Activated CD8-positive, alpha-beta T cell treated with anti-CD3 and anti-CD28 coated beads for 36 hours (primary cell): ENCODE measurements around the gene SHTN1. TPM values are rescaled to one million over a fixed set of nuclear protein-coding genes. Genes with fewer than 3 reads are reported as not detected.

ENCODE experiments used
- ATAC-seq: fragments of 200-7000 bp; cut with Tn5 transposase; one replicate; pipeline ENCODE4 v1.10.0; 2021; ENCODE audit warnings: mild to moderate bottlenecking, moderate library complexity
- CTCF ChIA-PET: fragments of 350-600 bp; sonication (Branson Sonifier 250); formaldehyde crosslinking; loops from one replicate; lab custom pipeline; 2021; ENCODE audit warnings: antibody characterized with exemption; lab: Charles Lee
- POLR2A ChIA-PET: fragments of 350-600 bp; sonication (Branson Sonifier 250); formaldehyde crosslinking; loops from one replicate; lab custom pipeline; 2021; ENCODE audit warnings: antibody characterized with exemption; lab: Charles Lee
- DNase-seq: peaks from one replicate; pipeline ENCODE4 v3.0.0-alpha.2; 2020
- H3K27ac Mint-ChIP-seq: one replicate; pipeline ENCODE4 v1.8.0; 2021; ENCODE audit warnings: mild to moderate bottlenecking, mixed read lengths
- H3K27me3 Mint-ChIP-seq: one replicate; pipeline ENCODE4 v1.8.0; 2021; ENCODE audit warnings: mixed read lengths
- H3K36me3 Mint-ChIP-seq: one replicate; pipeline ENCODE4 v1.8.0; 2021; ENCODE audit warnings: low read depth, mixed read lengths
- H3K4me1 Mint-ChIP-seq: one replicate; pipeline ENCODE4 v1.8.0; 2021; ENCODE audit warnings: low read depth, mixed read lengths
- H3K4me3 Mint-ChIP-seq: one replicate; pipeline ENCODE4 v1.8.0; 2021; ENCODE audit warnings: mild to moderate bottlenecking, moderate library complexity, mixed read lengths
- H3K9me3 Mint-ChIP-seq: one replicate; pipeline ENCODE4 v1.8.0; 2021; ENCODE audit warnings: mixed read lengths
- intact Hi-C: fragments of 100-400 bp; cut with micrococcal nuclease; formaldehyde crosslinking; loops from one replicate; pipeline ENCODE4 v1.10.0; 2022
- total RNA-seq, 2 experiments: library from RNA; stranded (reverse); gene quantifications; one replicate each; pipeline ENCODE4 v1.2.3, GENCODE V29; 2021
- TF ChIP-seq, protein P1 (sequence below): fragments of 200-600 bp; IDR thresholded peaks from one replicate; pipeline ENCODE4 v1.8.0; 2022; ENCODE audit warnings: antibody characterized with exemption, mild to moderate bottlenecking

The SHTN1 gene
- total RNA-seq, 2 experiments from 2014 or later: not detected

DNA sequence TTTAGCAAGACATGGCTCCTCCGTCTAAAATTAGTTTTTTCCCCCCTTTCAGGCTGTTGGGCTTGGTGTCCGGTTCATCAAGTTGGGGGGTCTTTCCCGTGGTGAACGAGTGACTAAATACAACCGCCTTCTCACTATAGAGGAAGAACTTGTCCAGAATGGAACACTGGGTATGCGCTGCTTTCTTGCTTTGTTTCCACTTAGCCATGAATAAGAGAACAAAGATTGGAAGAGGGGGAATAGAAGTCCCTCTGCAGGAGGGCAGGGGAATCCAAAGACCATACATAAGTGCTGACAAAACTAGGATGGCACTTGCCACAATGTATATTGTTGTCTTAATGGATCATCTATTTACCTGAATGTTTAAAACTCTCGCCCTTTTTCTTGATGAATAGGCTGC lies 125.2 kb downstream of the SHTN1 start:
- ChIA-PET POLR2A (no interaction called here), CTCF (no interaction called here)
- Mint-ChIP-seq H3K4me3 (no peak overlapping the region), H3K4me1 (no peaks in the 10 kb centered on the region), H3K36me3 (no peaks in the 10 kb centered on the region), H3K27ac (no peak overlapping the region), H3K9me3 (no peaks in the 10 kb centered on the region), H3K27me3 (peaks cover 7% of the 10 kb centered on the region)
- intact Hi-C loops: no loop called here
- no peak for ATAC-seq
- TF ChIP-seq, protein P1, sequence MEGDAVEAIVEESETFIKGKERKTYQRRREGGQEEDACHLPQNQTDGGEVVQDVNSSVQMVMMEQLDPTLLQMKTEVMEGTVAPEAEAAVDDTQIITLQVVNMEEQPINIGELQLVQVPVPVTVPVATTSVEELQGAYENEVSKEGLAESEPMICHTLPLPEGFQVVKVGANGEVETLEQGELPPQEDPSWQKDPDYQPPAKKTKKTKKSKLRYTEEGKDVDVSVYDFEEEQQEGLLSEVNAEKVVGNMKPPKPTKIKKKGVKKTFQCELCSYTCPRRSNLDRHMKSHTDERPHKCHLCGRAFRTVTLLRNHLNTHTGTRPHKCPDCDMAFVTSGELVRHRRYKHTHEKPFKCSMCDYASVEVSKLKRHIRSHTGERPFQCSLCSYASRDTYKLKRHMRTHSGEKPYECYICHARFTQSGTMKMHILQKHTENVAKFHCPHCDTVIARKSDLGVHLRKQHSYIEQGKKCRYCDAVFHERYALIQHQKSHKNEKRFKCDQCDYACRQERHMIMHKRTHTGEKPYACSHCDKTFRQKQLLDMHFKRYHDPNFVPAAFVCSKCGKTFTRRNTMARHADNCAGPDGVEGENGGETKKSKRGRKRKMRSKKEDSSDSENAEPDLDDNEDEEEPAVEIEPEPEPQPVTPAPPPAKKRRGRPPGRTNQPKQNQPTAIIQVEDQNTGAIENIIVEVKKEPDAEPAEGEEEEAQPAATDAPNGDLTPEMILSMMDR: no peak
- no peak for DNase-seq

DNA sequence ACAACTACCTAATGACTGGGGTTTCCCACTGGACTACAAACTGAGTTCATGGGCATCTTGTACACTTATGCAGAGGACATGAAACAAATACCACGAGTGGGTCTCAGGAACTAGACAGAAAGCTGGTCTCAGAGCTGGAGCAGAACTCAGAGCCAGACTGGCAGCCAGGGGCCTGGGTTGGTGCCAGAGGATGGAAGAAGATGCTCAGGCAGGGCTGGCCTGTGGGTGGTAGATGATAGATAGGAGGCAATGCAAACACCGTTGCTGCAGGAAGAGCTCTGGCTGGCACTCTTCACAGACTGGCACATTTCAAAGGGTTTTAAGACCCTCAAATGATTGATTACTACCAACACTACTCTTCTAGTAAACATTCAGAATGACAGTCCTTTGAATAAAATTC lies 126.9 kb downstream of the SHTN1 start:
- Mint-ChIP-seq H3K4me1 (no peaks in the 10 kb centered on the region), H3K27ac (no peak overlapping the region), H3K9me3 (no peaks in the 10 kb centered on the region), H3K4me3 (no peak overlapping the region), H3K27me3 (peaks cover 5% of the 10 kb centered on the region), H3K36me3 (no peaks in the 10 kb centered on the region)
- TF ChIP-seq, protein P1: no peak
- POLR2A ChIA-PET: no interaction called here
- no peak for ATAC-seq
- DNase-seq: no peak
- intact Hi-C loops: no loop called here
- CTCF ChIA-PET: no interaction called here

- TF ChIP-seq, protein P1: no peak
- Mint-ChIP-seq H3K4me3 (no peak overlapping the region), H3K9me3 (no peaks in the 10 kb centered on the region), H3K4me1 (no peaks in the 10 kb centered on the region), H3K36me3 (no peaks in the 10 kb centered on the region), H3K27me3 (peaks cover 5% of the 10 kb centered on the region), H3K27ac (no peak overlapping the region)
- CTCF ChIA-PET: no interaction called here
- POLR2A ChIA-PET: no interaction called here
- ATAC-seq (no peak), DNase-seq (no peak)
- intact Hi-C loops: no loop called here
Observed at GRCh38 chr10:116877391-116877790, 127.6 kb downstream of the SHTN1 start.

DNA sequence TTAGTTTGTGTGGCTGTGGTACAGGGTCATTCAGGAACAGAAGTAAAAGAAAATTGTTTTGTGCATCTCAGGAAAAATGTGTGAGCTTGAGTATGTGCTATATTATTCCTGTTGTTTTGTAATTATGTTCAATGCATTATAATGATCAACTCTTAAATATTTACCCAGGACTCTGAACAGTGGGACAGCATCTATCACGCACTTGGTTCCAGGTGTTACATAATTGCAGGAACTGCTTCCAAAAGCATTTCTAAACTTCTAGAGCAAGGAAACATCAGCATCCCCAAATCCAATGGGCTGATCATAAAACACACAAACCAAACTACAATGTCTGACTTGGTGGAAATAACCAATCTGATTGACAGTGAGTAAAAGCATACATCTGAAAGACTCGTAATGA lies 129.1 kb downstream of the SHTN1 start:
- POLR2A ChIA-PET: interaction anchor here (0.6 kb wide), 1 partner anchor 241 kb away, joined by 3 read pairs; no protein-coding TSS in a partner anchor
- Mint-ChIP-seq H3K27me3 (peaks cover under 1% of the 10 kb centered on the region), H3K4me3 (no peak overlapping the region), H3K4me1 (no peaks in the 10 kb centered on the region), H3K9me3 (no peaks in the 10 kb centered on the region), H3K36me3 (no peaks in the 10 kb centered on the region), H3K27ac (no peak overlapping the region)
- CTCF ChIA-PET: no interaction called here
- intact Hi-C loops: no loop called here
- ATAC-seq (no peak), DNase-seq (no peak)
- TF ChIP-seq, protein P1: no peak

DNA sequence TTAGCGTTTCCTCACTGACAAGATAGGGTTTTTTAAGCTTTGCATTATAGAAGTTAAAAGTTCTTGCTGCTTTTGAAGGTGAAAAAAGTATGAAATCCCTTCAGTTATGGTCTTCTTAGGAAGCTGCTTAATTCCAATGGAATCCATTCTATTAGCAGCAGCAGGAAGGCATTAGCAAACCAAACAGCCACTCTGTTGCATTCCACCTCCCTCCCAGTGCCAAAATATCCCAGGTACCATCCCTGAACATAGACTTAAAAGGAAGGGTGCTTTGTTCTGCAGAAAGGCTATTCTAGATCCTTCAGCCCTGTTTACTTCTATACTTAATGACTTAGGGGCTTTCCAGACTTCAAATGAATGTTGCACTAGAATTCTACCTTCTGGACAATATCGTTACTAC lies 131.9 kb downstream of the SHTN1 start:
- intact Hi-C loops: no loop called here
- Mint-ChIP-seq H3K4me3 (no peak overlapping the region), H3K27ac (no peak overlapping the region), H3K36me3 (no peaks in the 10 kb centered on the region), H3K4me1 (no peaks in the 10 kb centered on the region), H3K27me3 (no peaks in the 10 kb centered on the region), H3K9me3 (no peaks in the 10 kb centered on the region)
- ChIA-PET POLR2A (no interaction called here), CTCF (no interaction called here)
- DNase-seq (no peak), ATAC-seq (no peak)
- TF ChIP-seq, protein P1: no peak
